HG03460 (cell line): Measurements from ENCODE around the gene ZBTB20.

Source experiments
- ATAC-seq: cut with Tn5 transposase; IDR thresholded peaks from one replicate; pipeline ENCODE4 v1.9.1; 2021; ENCODE audit not compliant: unreplicated experiment

ZBTB20 gene

GRCh38 chr3:114427285-114428043 lies 719.6 kb downstream of the ZBTB20 start:
- ATAC-seq = no peak

- no peak for ATAC-seq
Observed at GRCh38 chr3:114424337-114424736, 722.8 kb downstream of the ZBTB20 start.

- no peak for ATAC-seq
Observed at GRCh38 chr3:114421204-114421603, 725.9 kb downstream of the ZBTB20 start.

- ATAC-seq = no peak
Observed at GRCh38 chr3:114420072-114420471, 727.0 kb downstream of the ZBTB20 start.

GRCh38 chr3:114418724-114419543 lies 728.2 kb downstream of the ZBTB20 start:
- ATAC-seq = peak; percentile 67

- ATAC-seq = peak; percentile 73
Observed at GRCh38 chr3:114418107-114418506, 729.0 kb downstream of the ZBTB20 start.

GRCh38 chr3:114417675-114418074 lies 729.4 kb downstream of the ZBTB20 start:
- ATAC-seq = peak; percentile 17

- no peak for ATAC-seq
Observed at GRCh38 chr3:114417265-114417664, 729.8 kb downstream of the ZBTB20 start.

- ATAC-seq = no peak
Observed at GRCh38 chr3:114411811-114412803, 735.0 kb downstream of the ZBTB20 start.

- no peak for ATAC-seq
Observed at GRCh38 chr3:114411190-114411668, 735.9 kb downstream of the ZBTB20 start.

GRCh38 chr3:114408736-114409670 lies 738.1 kb downstream of the ZBTB20 start:
- ATAC-seq = no peak

- no peak for ATAC-seq
Observed at GRCh38 chr3:114406922-114407321, 740.2 kb downstream of the ZBTB20 start.

GRCh38 chr3:114406286-114406685 lies 740.8 kb downstream of the ZBTB20 start:
- ATAC-seq = no peak

- no peak for ATAC-seq
Observed at GRCh38 chr3:114405202-114405990, 741.7 kb downstream of the ZBTB20 start.

GRCh38 chr3:114404590-114404989 lies 742.5 kb downstream of the ZBTB20 start:
- no peak for ATAC-seq

GRCh38 chr3:114402838-114403237 lies 744.2 kb downstream of the ZBTB20 start:
- ATAC-seq = no peak

GRCh38 chr3:114401346-114401745 lies 745.7 kb downstream of the ZBTB20 start:
- no peak for ATAC-seq

- ATAC-seq = no peak
Observed at GRCh38 chr3:114400371-114400770, 746.7 kb downstream of the ZBTB20 start.

GRCh38 chr3:114394551-114394950 lies 752.5 kb downstream of the ZBTB20 start:
- ATAC-seq = no peak
